OCI-LY1 (cell line): ENCODE measurements around the gene DAPL1.

ENCODE experiments used
- H2AFZ ChIP-seq: fragments of 200-600 bp; sonication (generic), shearing (Covaris generic); 2 replicates; pipeline ENCODE4 v1.6.0; 2014; ENCODE audit warnings: antibody characterized with exemption, mild to moderate bottlenecking, low read length
- H3F3A ChIP-seq: fragments of 200-600 bp; sonication (generic), shearing (Covaris generic); 2 replicates; pipeline ENCODE4 v1.6.0; 2014; ENCODE audit warnings: mild to moderate bottlenecking, antibody characterized with exemption, low read length, moderate library complexity; ENCODE audit not compliant: insufficient read depth
- H3K27ac ChIP-seq: fragments of 200-600 bp; sonication (generic); 2 replicates; pipeline ENCODE4 v1.5.1; 2014; ENCODE audit warnings: low read length, mixed run types, mild to moderate bottlenecking, low read depth; ENCODE audit not compliant: poor library complexity, severe bottlenecking
- H3K27me3 ChIP-seq: fragments of 200-600 bp; sonication (generic); 2 replicates; pipeline ENCODE4 v1.6.0; 2014; ENCODE audit warnings: antibody characterized with exemption, mild to moderate bottlenecking, low read length, moderate library complexity; ENCODE audit not compliant: insufficient read depth
- H3K36me3 ChIP-seq: fragments of 200-600 bp; sonication (generic); 2 replicates; pipeline ENCODE4 v1.6.1; 2014; ENCODE audit warnings: mild to moderate bottlenecking, antibody characterized with exemption, low read length, moderate library complexity, mixed read lengths; ENCODE audit not compliant: insufficient read depth
- H3K4me1 ChIP-seq: fragments of 200-600 bp; sonication (generic); 2 replicates; pipeline ENCODE4 v1.5.1; 2014; ENCODE audit warnings: mild to moderate bottlenecking, low read length, moderate library complexity; ENCODE audit not compliant: insufficient read depth, severe bottlenecking
- H3K4me2 ChIP-seq: fragments of 200-600 bp; sonication (generic), shearing (Covaris generic); 2 replicates; pipeline ENCODE4 v1.6.1; 2014; ENCODE audit warnings: low read length
- H3K4me3 ChIP-seq: fragments of 200-600 bp; sonication (generic); 2 replicates; pipeline ENCODE4 v1.5.1; 2014; ENCODE audit warnings: low read length, low read depth, mild to moderate bottlenecking, mixed read lengths; ENCODE audit not compliant: poor library complexity, severe bottlenecking
- H3K79me2 ChIP-seq: fragments of 200-600 bp; shearing (Covaris generic); 2 replicates; pipeline ENCODE4 v1.6.1; 2016; ENCODE audit warnings: mixed run types, low read length, mixed read lengths; ENCODE audit not compliant: insufficient read depth
- H3K9ac ChIP-seq: fragments of 200-600 bp; sonication (generic), shearing (Covaris generic); 2 replicates; pipeline ENCODE4 v1.6.1; 2014; ENCODE audit warnings: mild to moderate bottlenecking, low read length, mixed read lengths
- H3K9me2 ChIP-seq: fragments of 200-600 bp; sonication (generic), shearing (Covaris generic); 2 replicates; pipeline ENCODE4 v1.6.1; 2014; ENCODE audit warnings: low read depth, mild to moderate bottlenecking, low read length, mixed read lengths
- H3K9me3 ChIP-seq: fragments of 200-600 bp; shearing (Covaris generic); 2 replicates; pipeline ENCODE4 v1.6.1; 2014; ENCODE audit warnings: low read length, mixed read lengths
- H4K20me1 ChIP-seq: fragments of 200-600 bp; sonication (generic), shearing (Covaris generic); 2 replicates; pipeline ENCODE4 v1.6.0; 2016; ENCODE audit warnings: mild to moderate bottlenecking, low read length; ENCODE audit not compliant: insufficient read depth
- EZH2 ChIP-seq: fragments of 200-600 bp; sonication (generic), shearing (Covaris generic); IDR thresholded peaks from 2 replicates; pipeline ENCODE4 v1.8.0; 2017; ENCODE audit warnings: borderline replicate concordance, mixed run types, mild to moderate bottlenecking, antibody characterized with exemption, low read length, moderate library complexity, mixed read lengths
- TF ChIP-seq, protein P1 (sequence below): fragments of 200-600 bp; sonication (generic), shearing (Covaris generic); IDR thresholded peaks from 2 replicates; pipeline ENCODE4 v1.5.1; 2017; ENCODE audit warnings: mild to moderate bottlenecking, antibody characterized with exemption, low read length, moderate library complexity, mixed read lengths

Gene DAPL1

DNA sequence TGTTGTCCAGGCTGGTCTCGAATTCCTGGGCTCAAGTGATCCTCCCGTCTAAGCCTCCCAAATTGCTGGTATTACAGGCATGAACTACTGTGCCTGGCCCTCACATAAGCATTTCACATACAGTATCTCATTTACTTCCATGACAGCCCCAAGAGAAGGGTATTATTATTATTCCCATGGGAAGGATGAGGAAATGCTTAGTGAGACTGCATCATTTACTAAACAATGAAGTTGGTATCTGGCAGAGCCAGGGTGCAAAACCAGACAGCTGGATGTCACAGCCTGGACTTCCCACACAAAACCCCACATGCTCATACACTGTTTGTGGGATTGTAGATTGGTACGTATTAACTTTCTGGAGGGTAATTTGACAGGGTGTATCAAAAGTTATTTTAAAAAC is 29.9 kb downstream of the DAPL1 start:
- no peak overlapping the region for H3K4me3 ChIP-seq
- no peak overlapping the region for H3K9ac ChIP-seq
- no peaks in the 10 kb centered on the region for H3K36me3 ChIP-seq
- no peaks in the 10 kb centered on the region for H3K9me3 ChIP-seq
- no peaks in the 10 kb centered on the region for H3K9me2 ChIP-seq
- no peaks in the 10 kb centered on the region for H4K20me1 ChIP-seq
- H3F3A ChIP-seq: no peaks in the 10 kb centered on the region
- no peak overlapping the region for H3K4me2 ChIP-seq
- no peak overlapping the region for H3K27ac ChIP-seq
- no peaks in the 10 kb centered on the region for H3K79me2 ChIP-seq
- no peaks in the 10 kb centered on the region for H3K4me1 ChIP-seq
- H2AFZ ChIP-seq: no peak overlapping the region
- TF ChIP-seq, protein P1, sequence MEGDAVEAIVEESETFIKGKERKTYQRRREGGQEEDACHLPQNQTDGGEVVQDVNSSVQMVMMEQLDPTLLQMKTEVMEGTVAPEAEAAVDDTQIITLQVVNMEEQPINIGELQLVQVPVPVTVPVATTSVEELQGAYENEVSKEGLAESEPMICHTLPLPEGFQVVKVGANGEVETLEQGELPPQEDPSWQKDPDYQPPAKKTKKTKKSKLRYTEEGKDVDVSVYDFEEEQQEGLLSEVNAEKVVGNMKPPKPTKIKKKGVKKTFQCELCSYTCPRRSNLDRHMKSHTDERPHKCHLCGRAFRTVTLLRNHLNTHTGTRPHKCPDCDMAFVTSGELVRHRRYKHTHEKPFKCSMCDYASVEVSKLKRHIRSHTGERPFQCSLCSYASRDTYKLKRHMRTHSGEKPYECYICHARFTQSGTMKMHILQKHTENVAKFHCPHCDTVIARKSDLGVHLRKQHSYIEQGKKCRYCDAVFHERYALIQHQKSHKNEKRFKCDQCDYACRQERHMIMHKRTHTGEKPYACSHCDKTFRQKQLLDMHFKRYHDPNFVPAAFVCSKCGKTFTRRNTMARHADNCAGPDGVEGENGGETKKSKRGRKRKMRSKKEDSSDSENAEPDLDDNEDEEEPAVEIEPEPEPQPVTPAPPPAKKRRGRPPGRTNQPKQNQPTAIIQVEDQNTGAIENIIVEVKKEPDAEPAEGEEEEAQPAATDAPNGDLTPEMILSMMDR: no peak
- no peak for TF ChIP-seq EZH2
- H3K27me3 ChIP-seq: no peaks in the 10 kb centered on the region

DNA sequence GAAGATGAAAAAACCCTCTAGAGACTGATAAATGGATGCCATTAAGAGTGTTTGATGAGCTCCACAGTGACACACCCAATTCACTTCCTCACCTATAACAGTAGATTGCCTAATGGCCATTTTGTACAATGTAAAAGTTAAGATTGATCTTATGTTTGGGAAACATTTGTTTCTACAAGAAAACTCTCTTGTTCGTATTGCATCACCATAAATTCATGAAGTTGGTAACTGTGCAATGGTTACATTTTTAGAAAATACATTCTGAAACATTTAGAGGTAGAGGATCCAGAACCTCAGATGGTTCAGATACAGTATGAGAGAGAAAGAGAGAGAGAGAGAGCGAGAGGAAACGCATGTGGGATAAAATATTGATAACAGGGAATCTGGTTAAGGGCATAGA is 31.8 kb downstream of the DAPL1 start:
- H3K4me2 ChIP-seq: no peak overlapping the region
- no peak overlapping the region for H3K27ac ChIP-seq
- no peaks in the 10 kb centered on the region for H3K9me2 ChIP-seq
- H3K4me3 ChIP-seq: no peak overlapping the region
- H3K9ac ChIP-seq: no peak overlapping the region
- H3F3A ChIP-seq: no peaks in the 10 kb centered on the region
- TF ChIP-seq, protein P1: no peak
- TF ChIP-seq EZH2: no peak
- no peaks in the 10 kb centered on the region for H3K36me3 ChIP-seq
- no peaks in the 10 kb centered on the region for H3K79me2 ChIP-seq
- no peaks in the 10 kb centered on the region for H3K4me1 ChIP-seq
- H4K20me1 ChIP-seq: no peaks in the 10 kb centered on the region
- no peak overlapping the region for H2AFZ ChIP-seq
- H3K9me3 ChIP-seq: no peaks in the 10 kb centered on the region
- no peaks in the 10 kb centered on the region for H3K27me3 ChIP-seq

DNA sequence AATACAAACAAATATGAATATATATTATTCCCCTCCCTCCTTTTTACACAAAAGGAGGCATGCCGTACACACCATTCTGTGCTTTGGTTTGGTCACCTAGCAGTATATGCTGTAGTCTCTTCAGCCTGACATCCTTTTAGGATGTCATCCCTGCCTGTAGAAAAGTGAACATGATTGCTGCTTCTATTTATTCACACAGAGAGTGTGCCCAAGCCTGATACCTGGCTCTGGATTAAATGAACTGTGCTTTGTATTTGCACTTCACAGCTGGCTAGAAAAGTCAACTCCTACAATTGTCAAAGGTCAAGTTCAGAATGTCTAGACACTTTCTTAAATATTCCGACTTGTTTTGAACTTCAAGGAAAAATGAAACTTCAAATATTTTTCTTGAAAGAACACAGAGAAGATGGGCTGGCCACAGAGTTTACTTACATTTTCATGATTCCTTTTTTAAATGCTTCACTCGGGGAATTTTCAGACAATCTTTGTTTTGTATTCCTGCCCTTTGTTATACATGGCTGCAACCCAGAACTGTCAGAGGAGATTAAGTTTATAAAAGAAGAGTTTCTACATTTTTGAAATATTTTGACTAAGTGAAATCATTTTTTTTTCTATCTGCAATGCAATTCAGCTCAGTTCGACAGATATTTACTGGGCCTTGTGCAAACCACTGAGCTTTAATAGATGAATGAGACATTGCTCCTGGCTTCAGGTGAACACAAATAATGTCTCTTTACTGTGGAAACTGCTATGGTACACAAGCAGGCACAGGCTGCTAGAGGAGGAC is 33.5 kb downstream of the DAPL1 start:
- Histone ChIP-seq H3K4me2 (no peak overlapping the region), H3K9me3 (no peaks in the 10 kb centered on the region), H3K36me3 (no peaks in the 10 kb centered on the region), H3K79me2 (no peaks in the 10 kb centered on the region), H3K27me3 (no peaks in the 10 kb centered on the region), H3K4me1 (no peaks in the 10 kb centered on the region), H3F3A (no peaks in the 10 kb centered on the region), H3K9me2 (no peaks in the 10 kb centered on the region), H3K4me3 (no peak overlapping the region), H3K27ac (no peak overlapping the region), H4K20me1 (no peaks in the 10 kb centered on the region), H3K9ac (no peak overlapping the region), H2AFZ (no peak overlapping the region)
- TF ChIP-seq, protein P1: no peak
- no peak for TF ChIP-seq EZH2
